T-helper 2 cell treated with Interferon-gamma antibody and Interleukin-4, amounts not matched to agents 5 μg/mL and 100 μg/mL, for 36 hours (primary cell): ENCODE measurements around the gene SOWAHA.
"Not testable (repeated sequence)": the region's sequence is repeated elsewhere in the genome, so short reads cannot be mapped to it uniquely, and the experiment has no call there.

Experiments
- DNase-seq: peaks from one replicate; pipeline ENCODE4 v3.0.0; 2021; ENCODE audit warnings: low spot score
- H3K27ac Mint-ChIP-seq: one replicate; pipeline ENCODE4 v1.8.0; 2021; ENCODE audit warnings: mild to moderate bottlenecking, mixed read lengths
- H3K27me3 Mint-ChIP-seq: one replicate; pipeline ENCODE4 v1.8.0; 2021; ENCODE audit warnings: low read depth, mixed read lengths
- H3K36me3 Mint-ChIP-seq: one replicate; pipeline ENCODE4 v1.8.0; 2021; ENCODE audit warnings: low read depth, mixed read lengths
- H3K4me1 Mint-ChIP-seq: one replicate; pipeline ENCODE4 v1.8.0; 2021; ENCODE audit warnings: low read depth, mixed read lengths
- H3K4me3 Mint-ChIP-seq: one replicate; pipeline ENCODE4 v1.8.0; 2022; ENCODE audit warnings: mild to moderate bottlenecking, moderate library complexity, mixed read lengths
- H3K9me3 Mint-ChIP-seq: one replicate; pipeline ENCODE4 v1.8.0; 2021; ENCODE audit warnings: mixed read lengths

The SOWAHA gene

GRCh38 chr5:132785365-132785764 is 27.7 kb upstream of the SOWAHA start:
- no peak overlapping the region for H3K4me3 Mint-ChIP-seq

GRCh38 chr5:132785864-132786263 is 27.2 kb upstream of the SOWAHA start:
- Mint-ChIP-seq H3K36me3 (no peaks in the 10 kb centered on the region), H3K4me3 (no peak overlapping the region), H3K9me3 (no peaks in the 10 kb centered on the region), H3K27ac (no peak overlapping the region), H3K4me1 (peaks cover 18% of the 10 kb centered on the region), H3K27me3 (peaks cover 48% of the 10 kb centered on the region)
- no peak for DNase-seq

More at GRCh38 chr5:132785365-132785764, 27.7 kb upstream of the SOWAHA start:
- no peak overlapping the region for H3K27ac Mint-ChIP-seq
- no peaks in the 10 kb centered on the region for H3K36me3 Mint-ChIP-seq
- peaks cover 50% of the 10 kb centered on the region for H3K27me3 Mint-ChIP-seq
- H3K4me1 Mint-ChIP-seq: peaks cover 18% of the 10 kb centered on the region
- H3K9me3 Mint-ChIP-seq: no peaks in the 10 kb centered on the region
- DNase-seq: no peak

GRCh38 chr5:132787076-132787475 is 26.0 kb upstream of the SOWAHA start:
- H3K9me3 Mint-ChIP-seq: no peaks in the 10 kb centered on the region
- DNase-seq: no peak
- no peaks in the 10 kb centered on the region for H3K36me3 Mint-ChIP-seq
- H3K4me1 Mint-ChIP-seq: peaks cover 10% of the 10 kb centered on the region
- H3K4me3 Mint-ChIP-seq: no peak overlapping the region
- H3K27ac Mint-ChIP-seq: no peak overlapping the region
- peaks cover 36% of the 10 kb centered on the region for H3K27me3 Mint-ChIP-seq

- Mint-ChIP-seq H3K9me3 (no peaks in the 10 kb centered on the region), H3K27me3 (peaks cover 34% of the 10 kb centered on the region), H3K27ac (no peak overlapping the region), H3K4me1 (peaks cover 7% of the 10 kb centered on the region), H3K4me3 (no peak overlapping the region), H3K36me3 (no peaks in the 10 kb centered on the region)
- no peak for DNase-seq
Observed at GRCh38 chr5:132788508-132788907, 24.6 kb upstream of the SOWAHA start.

GRCh38 chr5:132788990-132789886 is 23.9 kb upstream of the SOWAHA start:
- no peak for DNase-seq
- H3K27ac Mint-ChIP-seq: no peak overlapping the region
- no peak overlapping the region for H3K4me3 Mint-ChIP-seq
- H3K36me3 Mint-ChIP-seq: no peaks in the 10 kb centered on the region
- no peaks in the 10 kb centered on the region for H3K9me3 Mint-ChIP-seq
- peaks cover 7% of the 10 kb centered on the region for H3K4me1 Mint-ChIP-seq
- peaks cover 38% of the 10 kb centered on the region for H3K27me3 Mint-ChIP-seq

GRCh38 chr5:132790201-132790865 is 22.8 kb upstream of the SOWAHA start:
- peaks cover 40% of the 10 kb centered on the region for H3K27me3 Mint-ChIP-seq

GRCh38 chr5:132791026-132791425 is 22.1 kb upstream of the SOWAHA start:
- H3K4me3 Mint-ChIP-seq: no peak overlapping the region

More at GRCh38 chr5:132790201-132790865, 22.8 kb upstream of the SOWAHA start:
- no peak overlapping the region for H3K27ac Mint-ChIP-seq
- peaks cover 5% of the 10 kb centered on the region for H3K4me1 Mint-ChIP-seq
- no peaks in the 10 kb centered on the region for H3K9me3 Mint-ChIP-seq
- no peak for DNase-seq
- H3K36me3 Mint-ChIP-seq: no peaks in the 10 kb centered on the region
- H3K4me3 Mint-ChIP-seq: no peak overlapping the region

GRCh38 chr5:132797651-132798050 is 15.5 kb upstream of the SOWAHA start:
- peaks cover 4% of the 10 kb centered on the region for H3K4me1 Mint-ChIP-seq
- no peaks in the 10 kb centered on the region for H3K9me3 Mint-ChIP-seq
- H3K27me3 Mint-ChIP-seq: peaks cover 54% of the 10 kb centered on the region
- DNase-seq: no peak
- no peak overlapping the region for H3K4me3 Mint-ChIP-seq
- H3K27ac Mint-ChIP-seq: no peak overlapping the region
- H3K36me3 Mint-ChIP-seq: no peaks in the 10 kb centered on the region

More at GRCh38 chr5:132791026-132791425, 22.1 kb upstream of the SOWAHA start:
- H3K9me3 Mint-ChIP-seq: no peaks in the 10 kb centered on the region
- DNase-seq: no peak
- H3K27me3 Mint-ChIP-seq: peaks cover 36% of the 10 kb centered on the region
- H3K36me3 Mint-ChIP-seq: no peaks in the 10 kb centered on the region
- H3K27ac Mint-ChIP-seq: no peak overlapping the region
- H3K4me1 Mint-ChIP-seq: peaks cover 5% of the 10 kb centered on the region

- H3K4me1 Mint-ChIP-seq: peaks cover 4% of the 10 kb centered on the region
- peaks cover 54% of the 10 kb centered on the region for H3K27me3 Mint-ChIP-seq
- no peak overlapping the region for H3K4me3 Mint-ChIP-seq
- H3K9me3 Mint-ChIP-seq: no peaks in the 10 kb centered on the region
- no peaks in the 10 kb centered on the region for H3K36me3 Mint-ChIP-seq
- no peak for DNase-seq
- no peak overlapping the region for H3K27ac Mint-ChIP-seq
Observed at GRCh38 chr5:132799392-132799791, 13.7 kb upstream of the SOWAHA start.

GRCh38 chr5:132800545-132800944 is 12.6 kb upstream of the SOWAHA start:
- H3K4me3 Mint-ChIP-seq: no peak overlapping the region
- no peaks in the 10 kb centered on the region for H3K36me3 Mint-ChIP-seq
- DNase-seq: no peak
- H3K4me1 Mint-ChIP-seq: peaks cover 4% of the 10 kb centered on the region
- no peak overlapping the region for H3K27ac Mint-ChIP-seq
- H3K27me3 Mint-ChIP-seq: peaks cover 58% of the 10 kb centered on the region
- H3K9me3 Mint-ChIP-seq: no peaks in the 10 kb centered on the region

- Mint-ChIP-seq H3K4me3 (no peak overlapping the region), H3K4me1 (peaks cover 4% of the 10 kb centered on the region), H3K27me3 (peaks cover 56% of the 10 kb centered on the region), H3K36me3 (no peaks in the 10 kb centered on the region), H3K9me3 (no peaks in the 10 kb centered on the region), H3K27ac (no peak overlapping the region)
- no peak for DNase-seq
Observed at GRCh38 chr5:132802044-132802684, 10.9 kb upstream of the SOWAHA start.

- not testable (repeated sequence) for H3K36me3 Mint-ChIP-seq, H3K27ac Mint-ChIP-seq, DNase-seq, H3K9me3 Mint-ChIP-seq, H3K4me3 Mint-ChIP-seq, H3K4me1 Mint-ChIP-seq
- H3K27me3 Mint-ChIP-seq: peaks cover 58% of the 10 kb centered on the region
Observed at GRCh38 chr5:132802685-132803066, 10.4 kb upstream of the SOWAHA start.

- not testable (repeated sequence) for H3K4me1 Mint-ChIP-seq, H3K9me3 Mint-ChIP-seq, DNase-seq, H3K4me3 Mint-ChIP-seq, H3K36me3 Mint-ChIP-seq, H3K27ac Mint-ChIP-seq
- peaks cover 58% of the 10 kb centered on the region for H3K27me3 Mint-ChIP-seq
Observed at GRCh38 chr5:132804219-132804618, 8.9 kb upstream of the SOWAHA start.

GRCh38 chr5:132805872-132806271 is 7.2 kb upstream of the SOWAHA start:
- H3K27ac Mint-ChIP-seq, H3K4me3 Mint-ChIP-seq, H3K9me3 Mint-ChIP-seq, H3K4me1 Mint-ChIP-seq, DNase-seq, H3K36me3 Mint-ChIP-seq: not testable (repeated sequence)
- H3K27me3 Mint-ChIP-seq: peaks cover 64% of the 10 kb centered on the region
